Activated CD8-positive, alpha-beta memory T cell treated with anti-CD3 and anti-CD28 coated beads, Interleukin-2, amount 50 U/mL, for 1 hour (primary cell): Measurements from ENCODE around the gene NAP1L1.
"Not testable (repeated sequence)": the region's sequence is repeated elsewhere in the genome, so short reads cannot be mapped to it uniquely, and the experiment has no call there.

Source experiments
- DNase-seq: peaks from one replicate; pipeline ENCODE4 v3.0.0-alpha.2; 2020; ENCODE audit errors: extremely low read depth

Gene NAP1L1

DNA sequence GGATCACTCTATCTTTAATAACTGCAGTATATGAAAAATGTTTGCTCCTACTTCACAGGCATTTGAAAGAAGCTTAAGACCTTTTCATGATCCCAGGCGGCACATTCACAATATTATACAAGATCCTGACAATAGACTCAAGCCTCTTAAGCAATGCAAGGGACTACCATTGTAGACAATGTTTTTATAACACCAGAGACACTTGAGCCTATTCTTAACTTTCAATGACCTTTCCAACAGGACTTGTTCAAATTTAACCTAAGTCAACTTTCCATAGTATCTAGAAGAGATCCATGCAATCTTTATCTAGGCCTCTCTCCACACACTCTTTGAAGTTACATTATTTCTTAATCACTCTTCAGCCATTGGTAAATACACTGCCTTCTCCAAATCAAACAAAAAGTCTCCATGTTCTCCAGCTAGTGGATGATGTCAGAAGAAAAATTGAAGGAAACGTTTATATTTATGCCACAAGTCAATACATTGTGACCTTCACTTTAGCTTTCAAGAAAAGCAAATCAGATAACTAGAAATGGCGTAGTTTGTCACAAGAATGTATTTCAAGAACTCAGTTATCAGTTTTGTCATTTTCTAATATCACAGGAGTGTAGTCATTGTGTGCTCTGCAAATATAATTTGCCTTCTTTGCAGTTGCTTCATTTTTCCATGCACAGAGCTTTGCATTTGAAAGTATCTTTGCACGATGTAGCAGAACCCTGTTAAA is 94.1 kb downstream of the NAP1L1 start:
- no peak for DNase-seq

DNA sequence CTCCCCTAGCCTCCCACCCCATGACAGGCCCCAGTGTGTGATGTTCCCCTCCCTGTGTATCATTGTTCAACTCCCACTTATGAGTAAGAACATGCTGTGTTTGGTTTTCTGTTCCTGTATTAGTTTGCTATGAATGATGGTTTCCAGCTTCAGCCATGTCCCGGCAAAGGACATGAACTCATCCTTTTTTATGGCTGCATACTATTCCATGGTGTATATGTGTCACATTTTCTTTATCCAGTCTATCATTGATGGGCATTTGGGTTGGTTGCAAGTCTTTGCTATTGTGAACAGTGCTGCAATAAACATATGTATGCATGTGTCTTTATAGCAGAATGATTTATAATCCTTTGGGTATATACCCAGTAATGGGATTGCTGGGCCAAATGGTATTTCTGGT is 96.8 kb downstream of the NAP1L1 start:
- DNase-seq = not testable (repeated sequence)
